ENCODE results near the gene FAM174C.
A peak's percentile ranks its signal among the peaks of the same experiment; 100 is the strongest.

GRCh38 chr19:1244693-1245451 lies 30.5 kb upstream of the FAM174C start:
- TF ChIP-seq POLR2AphosphoS5 (IDR thresholded peaks at IDR 0.05) = peak; percentile 44 to 82 (median 63)
- peak in 2 of 11 experiments; percentile 3 to 11 for TF ChIP-seq CTCF (IDR thresholded peaks at IDR 0.05 in 8 of 11, conservative IDR thresholded peaks at IDR 0.05 in 3 of 11)
- no peak for TF ChIP-seq POLR2A (IDR thresholded peaks at IDR 0.05)

Measured in spleen (tissue), 7 donors.